GM19395 (cell line): ENCODE data around the gene HSPA12B.

Source experiments
- ATAC-seq: cut with Tn5 transposase; IDR thresholded peaks from one replicate; pipeline ENCODE4 v1.9.1; 2021; ENCODE audit warnings: mild to moderate bottlenecking, moderate library complexity; ENCODE audit not compliant: unreplicated experiment

The HSPA12B gene

GRCh38 chr20:3747471-3747870 is 15.0 kb downstream of the HSPA12B start:
- ATAC-seq, result no peak

- ATAC-seq, result no peak
These were observed 15.6 kb downstream of the HSPA12B start for GRCh38 chr20:3748073-3748472.

GRCh38 chr20:3749087-3749688 is 16.7 kb downstream of the HSPA12B start:
- no peak for ATAC-seq

DNA sequence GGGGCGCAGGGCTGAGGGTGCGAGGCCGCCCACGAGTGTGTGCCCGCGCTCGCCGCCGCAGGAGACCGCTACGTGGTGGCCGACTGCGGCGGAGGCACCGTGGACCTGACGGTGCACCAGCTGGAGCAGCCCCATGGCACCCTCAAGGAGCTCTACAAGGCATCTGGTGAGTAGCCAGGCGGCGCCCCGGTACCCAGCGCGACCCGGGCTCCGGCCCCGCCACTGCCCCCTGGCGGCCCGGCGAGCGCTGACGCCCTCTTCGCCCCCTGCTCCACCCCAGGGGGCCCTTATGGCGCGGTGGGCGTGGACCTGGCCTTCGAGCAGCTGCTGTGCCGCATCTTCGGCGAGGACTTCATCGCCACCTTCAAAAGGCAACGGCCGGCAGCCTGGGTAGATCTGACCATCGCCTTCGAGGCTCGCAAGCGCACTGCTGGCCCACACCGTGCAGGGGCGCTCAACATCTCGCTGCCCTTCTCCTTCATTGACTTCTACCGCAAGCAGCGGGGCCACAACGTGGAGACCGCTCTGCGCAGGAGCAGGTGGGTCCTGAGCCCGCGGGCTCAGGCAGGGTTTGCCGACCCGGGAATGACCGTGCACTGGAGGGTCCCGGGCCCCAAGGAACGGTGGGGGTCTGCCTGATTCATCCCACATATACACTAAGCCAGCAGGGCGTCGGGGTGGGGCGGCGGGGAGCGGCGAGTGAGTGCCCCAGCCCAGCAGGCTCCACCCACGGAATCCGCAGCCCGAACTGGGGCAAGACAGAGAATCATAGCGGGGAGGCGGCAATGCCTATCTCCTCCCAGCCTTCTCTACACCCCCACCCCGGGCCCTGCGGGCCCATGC is 17.4 kb downstream of the HSPA12B start:
- ATAC-seq, result no peak

GRCh38 chr20:3751305-3751674 is 18.8 kb downstream of the HSPA12B start:
- ATAC-seq, result no peak

GRCh38 chr20:3751675-3752385 is 19.3 kb downstream of the HSPA12B start:
- ATAC-seq, result no peak

DNA sequence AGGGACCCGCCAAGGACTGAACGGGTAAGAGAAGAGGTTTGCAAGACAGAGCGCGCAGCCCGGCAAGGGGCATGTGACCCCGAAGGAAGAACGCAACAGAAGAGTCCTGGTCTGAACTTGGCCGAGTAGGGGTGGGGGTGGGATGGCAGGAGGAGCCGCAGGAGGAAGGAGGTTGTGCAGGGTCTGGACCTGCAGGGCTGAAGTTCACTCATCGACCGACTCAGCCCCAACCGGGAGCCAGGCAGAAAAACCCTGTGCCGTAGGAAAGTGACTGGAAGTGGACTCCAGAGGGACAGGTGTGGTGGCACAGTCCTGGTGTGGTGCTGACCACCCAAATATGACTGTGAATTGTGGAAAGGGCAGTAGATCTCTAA is 19.9 kb downstream of the HSPA12B start:
- no peak for ATAC-seq

GRCh38 chr20:3753098-3753497 is 20.6 kb downstream of the HSPA12B start:
- ATAC-seq, result no peak

GRCh38 chr20:3753501-3754275 is 21.2 kb downstream of the HSPA12B start:
- ATAC-seq, result no peak

DNA sequence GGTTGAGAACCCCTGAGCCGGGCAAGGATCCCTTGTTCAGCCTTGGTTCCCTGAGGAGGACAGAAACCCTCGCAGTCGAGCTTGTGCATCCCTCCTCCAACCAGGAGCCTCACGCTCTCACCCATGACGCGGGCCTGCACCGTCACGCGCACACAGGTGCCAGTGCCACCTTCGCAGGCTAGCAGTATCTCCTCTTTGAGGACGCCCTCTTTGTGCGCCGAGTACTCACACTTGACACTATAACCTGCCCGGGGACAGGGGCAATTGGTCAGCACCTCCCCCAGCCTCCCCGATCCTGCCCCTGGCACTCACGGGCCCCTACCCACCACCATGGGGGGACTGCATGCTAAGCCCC is 21.8 kb downstream of the HSPA12B start:
- ATAC-seq, result no peak

DNA sequence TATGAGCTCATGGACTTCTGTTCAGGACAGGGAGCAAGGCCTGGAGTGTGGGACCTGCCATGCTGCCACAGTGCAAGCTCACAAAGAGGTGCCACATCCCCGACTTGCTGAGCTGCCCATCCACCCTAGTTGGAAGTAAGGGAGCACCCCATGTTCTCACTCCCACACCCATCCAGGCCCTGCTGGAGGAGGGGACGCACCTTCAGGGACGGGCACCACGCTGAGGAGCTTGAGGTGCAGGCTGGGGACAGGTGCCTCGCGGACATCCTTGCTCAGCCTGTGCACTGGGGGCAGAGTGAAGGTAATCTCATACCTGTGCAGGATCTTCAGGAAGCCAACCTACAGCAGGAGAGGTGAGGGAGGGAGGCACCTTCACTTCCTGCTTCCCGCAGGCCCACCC is 22.8 kb downstream of the HSPA12B start:
- ATAC-seq, result no peak

- no peak for ATAC-seq
These were observed 23.5 kb downstream of the HSPA12B start for GRCh38 chr20:3755814-3756480.

- ATAC-seq, result no peak
These were observed 24.8 kb downstream of the HSPA12B start for GRCh38 chr20:3757268-3757667.

DNA sequence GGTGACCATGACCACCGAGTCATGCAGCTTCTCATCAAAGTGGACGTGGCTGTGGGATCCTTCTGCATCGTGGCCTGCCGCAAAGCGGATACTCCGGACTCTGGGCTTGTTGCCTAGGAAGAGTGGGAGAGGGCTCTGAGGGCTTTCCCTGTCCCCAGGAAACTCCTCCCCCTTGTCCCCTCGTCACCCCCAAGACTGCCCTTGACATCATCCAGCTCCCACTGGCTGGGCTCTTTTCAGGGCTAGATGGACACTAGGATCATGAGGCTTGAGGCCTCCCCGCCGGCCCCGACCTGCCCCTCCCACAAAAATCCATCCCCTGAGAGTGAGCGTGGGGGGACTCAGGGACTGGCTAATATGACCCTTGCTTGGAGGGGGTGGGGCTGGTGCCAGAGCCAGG is 26.1 kb downstream of the HSPA12B start:
- no peak for ATAC-seq

- ATAC-seq, result no peak
These were observed 26.9 kb downstream of the HSPA12B start for GRCh38 chr20:3759316-3759823.

DNA sequence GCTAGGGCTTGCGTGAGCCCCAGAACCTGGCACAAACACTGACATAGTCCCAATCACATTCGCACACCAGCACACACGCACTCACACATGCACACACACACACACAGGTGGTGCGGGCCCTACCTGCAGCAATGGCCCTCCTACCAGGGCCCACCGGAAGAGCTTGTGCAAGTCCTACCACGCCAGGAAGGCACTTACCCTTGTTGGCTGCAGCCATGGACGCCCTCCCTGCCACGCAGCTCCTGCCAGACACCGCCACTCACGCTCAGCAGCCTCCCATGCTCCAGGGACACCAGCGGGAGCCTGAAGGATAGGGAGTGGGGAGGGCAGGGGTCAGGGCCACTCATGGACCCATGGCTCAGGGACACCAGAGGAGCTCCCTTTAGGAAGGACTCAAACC is 27.4 kb downstream of the HSPA12B start:
- ATAC-seq, result no peak

DNA sequence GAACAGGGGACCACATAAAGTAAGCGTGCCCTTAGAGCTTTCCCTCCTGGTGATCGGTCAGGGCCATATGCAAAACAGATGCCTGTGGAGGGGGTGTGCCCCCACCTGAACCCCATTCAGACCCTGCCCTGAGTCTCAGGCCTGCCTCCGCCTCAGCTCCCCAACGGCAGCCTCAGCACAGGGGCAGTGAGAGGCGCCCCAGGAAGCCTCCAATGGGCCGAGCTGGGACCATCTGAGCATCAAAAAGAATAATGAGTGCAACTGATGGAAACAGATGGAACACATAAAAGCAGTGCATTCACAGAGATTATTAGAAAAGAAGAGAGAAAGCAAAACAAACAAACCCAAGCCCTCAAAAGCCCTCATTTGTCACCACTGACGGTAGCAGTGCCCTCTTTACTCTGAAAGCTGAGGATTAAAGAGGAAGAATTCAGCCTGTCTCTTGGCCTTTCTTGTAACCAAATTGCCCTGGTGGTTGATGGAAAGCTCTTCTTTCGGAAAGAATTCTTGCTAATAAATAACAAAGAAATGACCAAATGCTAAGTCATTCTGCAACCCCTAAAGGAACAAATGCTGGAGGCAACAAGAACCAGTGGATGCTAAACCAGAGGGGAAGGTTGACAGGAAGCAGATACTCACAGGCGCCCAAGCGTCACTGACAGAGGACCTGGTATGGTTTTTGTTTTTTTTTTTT is 28.3 kb downstream of the HSPA12B start:
- ATAC-seq, result no peak

DNA sequence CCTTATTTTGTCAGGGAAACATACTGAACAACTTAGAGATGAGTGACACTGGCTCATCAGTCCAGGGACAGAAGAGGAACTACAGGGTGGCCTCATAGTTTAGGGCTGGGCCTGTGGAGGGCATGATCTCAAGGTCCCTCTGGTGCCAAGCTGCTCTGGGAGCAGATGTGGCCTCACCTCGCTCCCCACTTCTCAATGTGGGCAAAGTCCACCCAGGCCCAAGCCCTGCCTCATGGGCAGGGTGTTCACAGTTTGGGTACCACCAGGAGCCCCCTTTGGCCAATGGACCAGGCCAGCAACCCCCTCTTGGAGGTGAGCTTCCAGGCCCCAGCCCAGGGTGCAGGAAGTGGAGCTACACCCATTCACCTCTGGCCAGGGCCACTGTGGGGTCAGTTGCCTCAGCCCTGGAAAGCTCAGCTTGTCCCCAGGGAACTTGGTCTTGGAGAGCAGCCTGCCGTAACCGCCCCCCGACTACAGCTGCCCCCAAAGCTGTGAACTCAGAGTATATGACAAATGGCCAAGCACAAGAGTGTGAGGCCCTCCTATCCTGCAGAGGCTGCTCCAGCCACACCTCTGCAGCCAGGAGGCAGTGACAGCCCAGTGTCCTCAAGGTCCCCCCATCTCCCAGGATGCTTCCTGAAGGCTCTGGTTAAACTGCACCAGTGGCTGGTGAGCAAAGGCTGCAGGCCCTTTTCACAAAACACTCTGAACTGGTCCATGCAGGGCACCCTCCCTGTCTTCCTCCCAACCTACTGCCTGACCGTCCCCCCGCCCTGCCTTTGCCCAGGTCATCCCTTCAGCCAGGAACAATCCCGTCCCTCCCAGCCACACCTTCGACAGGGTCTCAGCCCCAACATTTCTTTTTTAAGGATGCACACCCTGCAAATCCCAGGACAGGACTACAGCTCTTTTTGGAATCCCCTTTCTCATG is 31.5 kb downstream of the HSPA12B start:
- ATAC-seq, result no peak

- no peak for ATAC-seq
These were observed 32.2 kb downstream of the HSPA12B start for GRCh38 chr20:3764659-3765058.
